Fibroblast of lung (primary cell): Measurements from ENCODE around the gene SPON2. TPM values are rescaled to one million over a fixed set of nuclear protein-coding genes. Genes with fewer than 3 reads are reported as not detected.

Experiments used
- DNase-seq, 2 donors: peaks; one replicate each; pipeline versions ENCODE4 v3.0.0 to v3.0.0-alpha.2; 2010; ENCODE audit warnings: low read depth in 2 of 2
- H2AFZ ChIP-seq: 2 replicates; pipeline ENCODE4 v1.5.1; 2012; ENCODE audit warnings: low read length, control low read depth, inconsistent platforms
- H3K27ac ChIP-seq: 2 replicates; pipeline ENCODE4 v1.5.1; 2011; ENCODE audit warnings: low read length, control low read depth; ENCODE audit not compliant: insufficient read depth
- H3K27me3 ChIP-seq: 2 replicates; pipeline ENCODE4 v1.5.1; 2011; ENCODE audit warnings: mild to moderate bottlenecking, low read length; ENCODE audit not compliant: control insufficient read depth, insufficient read depth
- H3K36me3 ChIP-seq: 2 replicates; pipeline ENCODE4 v1.5.1; 2011; ENCODE audit warnings: low read length; ENCODE audit not compliant: control insufficient read depth, insufficient read depth
- H3K4me1 ChIP-seq: 2 replicates; pipeline ENCODE4 v1.5.1; 2011; ENCODE audit warnings: low read length; ENCODE audit not compliant: control insufficient read depth, insufficient read depth; ENCODE audit errors: extremely low read depth
- H3K4me2 ChIP-seq: 2 replicates; pipeline ENCODE4 v1.5.1; 2011; ENCODE audit warnings: low read length, control low read depth; ENCODE audit not compliant: insufficient read depth; ENCODE audit errors: extremely low read depth
- H3K4me3 ChIP-seq, 4 experiments: fragments of 200-600 bp in 1 of 4; sonication (generic) in 1 of 4; replicated peaks in 1 of 4; 2 replicates each; pipeline ENCODE4 v1.5.1; 2011 to 2016; ENCODE audit warnings: low read length in 4 of 4, low read depth in 3 of 4, mild to moderate bottlenecking in 3 of 4, control low read depth in 2 of 4, inconsistent platforms in 1 of 4, mixed read lengths in 1 of 4; ENCODE audit not compliant: insufficient read depth in 1 of 4; ENCODE audit errors: control extremely low read depth in 1 of 4
- H3K79me2 ChIP-seq: 2 replicates; pipeline ENCODE4 v1.5.1; 2012; ENCODE audit warnings: mild to moderate bottlenecking, low read length, inconsistent platforms; ENCODE audit not compliant: control insufficient read depth, insufficient read depth
- H3K9ac ChIP-seq: 2 replicates; pipeline ENCODE4 v1.5.1; 2011; ENCODE audit warnings: mild to moderate bottlenecking, low read length, control low read depth; ENCODE audit not compliant: insufficient read depth
- H3K9me3 ChIP-seq: 2 replicates; pipeline ENCODE4 v1.5.1; 2012; ENCODE audit warnings: low read depth, low read length; ENCODE audit not compliant: control insufficient read depth, insufficient read depth
- H4K20me1 ChIP-seq: 2 replicates; pipeline ENCODE4 v1.5.1; 2011; ENCODE audit warnings: low read length; ENCODE audit not compliant: control insufficient read depth, insufficient read depth; ENCODE audit errors: extremely low read depth
- CTCF ChIP-seq, 2 donors: IDR thresholded peaks in 1 of 2; conservative IDR thresholded peaks in 1 of 2; 1 replicate in 1 of 2; 2 replicates in 1 of 2; pipeline ENCODE4 v1.5.1; 2011 to 2012; ENCODE audit warnings: low read length in 2 of 2, control low read depth in 1 of 2, inconsistent platforms in 1 of 2, low read depth in 1 of 2, mild to moderate bottlenecking in 1 of 2
- EZH2 ChIP-seq: IDR thresholded peaks from 2 replicates; pipeline ENCODE4 v1.5.1; 2012; ENCODE audit warnings: low read length, control low read depth, mild to moderate bottlenecking; ENCODE audit errors: missing control alignments
- polyA plus RNA-seq, 2 donors: library from polyadenylated mRNA; depleted of rRNA in 1 of 2; stranded (reverse) in 1 of 2; unstranded in 1 of 2; fragments of >200 nt; gene quantifications; 2 replicates each; pipeline ENCODE4 v1.2.1, GENCODE V29; 2011 to 2012; ENCODE audit warnings: missing spikeins in 1 of 2
- total RNA-seq: library from RNA; depleted of rRNA; stranded (reverse); fragments of >200 nt; gene quantifications from 2 replicates; pipeline ENCODE4 v1.2.1, GENCODE V29; 2014

Gene SPON2
- total and polyA plus RNA-seq, 2 donors (not counting 1 experiment from before 2014, with no cell fraction given) = 179 to 367 TPM

GRCh38 chr4:1136048-1136447 is 36.3 kb downstream of the SPON2 start:
- no peaks in the 10 kb centered on the region for H4K20me1 ChIP-seq
- H3K9me3 ChIP-seq = no peaks in the 10 kb centered on the region
- H2AFZ ChIP-seq = no peak overlapping the region
- no peak overlapping the region for H3K27ac ChIP-seq
- no peaks in the 10 kb centered on the region for H3K79me2 ChIP-seq
- peaks cover 3% of the 10 kb centered on the region for H3K27me3 ChIP-seq
- H3K4me3 ChIP-seq = no peak overlapping the region
- no peak overlapping the region for H3K9ac ChIP-seq
- H3K4me2 ChIP-seq = no peak overlapping the region
- no peaks in the 10 kb centered on the region for H3K36me3 ChIP-seq
- no peak for TF ChIP-seq CTCF (conservative IDR thresholded peaks at IDR 0.05 in 1 of 2, IDR thresholded peaks at IDR 0.05 in 1 of 2; ENCODE audit: low read depth in 1 of 2, low read length in 2 of 2)
- no peak for TF ChIP-seq EZH2
- DNase-seq = peak in 1 of 2 donors; percentile 6
- no peaks in the 10 kb centered on the region for H3K4me1 ChIP-seq

- Histone ChIP-seq H3K9me3 (no peaks in the 10 kb centered on the region), H3K9ac (no peak overlapping the region), H3K4me2 (no peak overlapping the region), H3K27ac (no peak overlapping the region), H4K20me1 (no peaks in the 10 kb centered on the region), H3K36me3 (no peaks in the 10 kb centered on the region), H3K4me1 (no peaks in the 10 kb centered on the region), H3K4me3 (no peak overlapping the region), H2AFZ (no peak overlapping the region), H3K27me3 (peaks cover 3% of the 10 kb centered on the region), H3K79me2 (no peaks in the 10 kb centered on the region)
- TF ChIP-seq EZH2 = no peak
- no peak for TF ChIP-seq CTCF (conservative IDR thresholded peaks at IDR 0.05 in 1 of 2, IDR thresholded peaks at IDR 0.05 in 1 of 2; ENCODE audit: low read depth in 1 of 2, low read length in 2 of 2)
- DNase-seq = no peak
Measured at GRCh38 chr4:1133033-1133432, 39.4 kb downstream of the SPON2 start.

- H3K4me3 ChIP-seq = no peak overlapping the region
- H3K36me3 ChIP-seq = no peaks in the 10 kb centered on the region
- no peaks in the 10 kb centered on the region for H3K79me2 ChIP-seq
- peaks cover 3% of the 10 kb centered on the region for H3K27me3 ChIP-seq
- no peaks in the 10 kb centered on the region for H4K20me1 ChIP-seq
- no peak overlapping the region for H3K27ac ChIP-seq
- peak overlapping the region; percentile 79 for H2AFZ ChIP-seq
- no peak overlapping the region for H3K4me2 ChIP-seq
- no peaks in the 10 kb centered on the region for H3K4me1 ChIP-seq
- H3K9ac ChIP-seq = no peak overlapping the region
- no peak for TF ChIP-seq EZH2
- TF ChIP-seq CTCF (conservative IDR thresholded peaks at IDR 0.05 in 1 of 2, IDR thresholded peaks at IDR 0.05 in 1 of 2; ENCODE audit: low read depth in 1 of 2, low read length in 2 of 2) = peak; percentile 100
- H3K9me3 ChIP-seq = no peaks in the 10 kb centered on the region
- DNase-seq = peak; percentile 60 to 80
Measured at GRCh38 chr4:1130316-1131186, 41.8 kb downstream of the SPON2 start.
